Measurements from ENCODE around the gene HOXA5. TPM values are rescaled to one million over a fixed set of nuclear protein-coding genes. Genes with fewer than 3 reads are reported as not detected.

HOXA5 gene
- total RNA-seq = 3.0 TPM

DNA sequence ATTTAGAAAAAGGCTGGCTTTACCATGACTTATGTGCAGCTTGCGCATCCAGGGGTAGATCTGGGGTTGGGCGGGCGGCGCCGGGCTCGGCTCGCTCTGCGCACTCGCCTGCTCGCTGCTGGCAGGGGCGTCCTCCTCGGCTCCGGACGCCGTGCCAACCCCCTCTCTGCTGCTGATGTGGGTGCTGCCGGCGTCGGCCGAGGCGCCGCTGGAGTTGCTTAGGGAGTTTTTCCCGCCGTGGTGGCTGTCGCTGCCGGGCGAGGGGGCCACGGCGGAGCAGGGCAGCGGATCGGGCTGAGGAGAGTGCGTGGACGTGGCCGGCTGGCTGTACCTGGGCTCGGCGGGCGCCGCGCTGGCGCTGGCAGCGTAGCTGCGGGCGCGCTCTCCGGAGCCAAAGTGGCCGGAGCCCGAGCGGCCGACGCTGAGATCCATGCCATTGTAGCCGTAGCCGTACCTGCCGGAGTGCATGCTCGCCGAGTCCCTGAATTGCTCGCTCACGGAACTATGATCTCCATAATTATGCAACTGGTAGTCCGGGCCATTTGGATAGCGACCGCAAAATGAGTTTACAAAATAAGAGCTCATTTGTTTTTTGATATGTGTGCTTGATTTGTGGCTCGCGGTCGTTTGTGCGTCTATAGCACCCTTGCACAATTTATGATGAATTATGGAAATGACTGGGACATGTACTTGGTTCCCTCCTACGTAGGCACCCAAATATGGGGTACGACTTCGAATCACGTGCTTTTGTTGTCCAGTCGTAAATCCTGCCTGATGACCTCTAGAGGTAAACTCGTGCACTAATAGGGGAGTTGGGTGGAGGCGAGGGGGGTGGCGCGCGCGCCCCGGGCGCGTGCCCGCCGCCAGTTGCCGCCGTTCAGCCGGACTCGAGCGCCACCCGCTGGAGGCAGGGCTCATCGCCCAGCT lies at the start of gene HOXA5:
HOXA5 (minus strand) TSS at position 659 of the 927 bp plus-strand sequence; CDS start at position 585, 74 bp downstream.
- Histone ChIP-seq H3K4me3 (ENCODE audit: low read length) (peak within 1 kb of the TSS; percentile 20), H3K9me3 (ENCODE audit: low read depth, low read length) (no peaks in the 10 kb centered on the region), H3K27me3 (ENCODE audit: insufficient read depth, low read length) (peaks cover 38% of the 10 kb centered on the region), H3K4me1 (ENCODE audit: insufficient read depth, low read length) (peaks cover 11% of the 10 kb centered on the region)

DNA sequence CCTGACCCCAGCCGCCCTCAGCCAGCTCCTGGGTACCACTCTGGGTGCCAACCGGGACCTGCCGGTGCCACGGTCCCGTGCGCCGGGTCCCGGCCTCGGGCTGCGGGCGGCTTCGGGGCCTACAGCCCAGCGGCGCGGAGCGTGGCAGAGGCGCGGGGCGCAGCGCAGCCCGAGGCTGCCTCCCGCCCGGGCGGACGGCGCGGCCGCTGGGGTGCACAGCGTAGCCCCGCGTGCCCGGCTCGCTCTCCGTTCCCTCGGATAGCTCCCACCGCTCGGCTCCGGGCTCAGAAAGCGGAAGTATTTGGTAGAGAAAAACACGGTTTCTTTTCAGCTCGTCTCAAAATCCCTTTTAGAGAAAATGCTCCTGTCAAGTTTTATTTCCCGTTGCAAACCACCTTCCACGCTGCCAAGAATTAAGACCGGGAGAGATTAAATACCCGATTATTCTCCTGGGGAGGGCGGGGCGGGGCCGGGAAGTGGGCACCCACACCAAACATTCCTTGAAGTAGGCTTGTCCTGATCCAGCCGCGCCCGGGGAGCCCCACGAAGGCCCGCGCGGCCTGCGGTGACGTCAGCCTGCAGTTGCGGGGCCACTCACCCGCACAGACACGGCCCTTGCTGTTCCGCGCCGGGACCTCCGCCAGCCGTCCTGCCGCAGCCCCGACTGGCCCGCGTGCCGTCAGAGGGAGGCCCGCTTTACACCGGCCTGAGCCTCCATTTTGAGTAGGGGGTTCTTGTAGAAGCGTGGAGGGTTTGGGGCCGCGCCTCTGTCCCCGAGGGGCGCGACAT lies 49.3 kb upstream of the HOXA5 start:
- peaks cover 98% of the 10 kb centered on the region for H3K27me3 ChIP-seq (ENCODE audit: insufficient read depth, low read length)
- H3K4me1 ChIP-seq (ENCODE audit: insufficient read depth, low read length) = peaks cover 43% of the 10 kb centered on the region
- no peaks in the 10 kb centered on the region for H3K9me3 ChIP-seq (ENCODE audit: low read depth, low read length)
- peak overlapping the region; percentile 14 for H3K4me3 ChIP-seq (ENCODE audit: low read length)

- H3K4me1 ChIP-seq (ENCODE audit: insufficient read depth, low read length) = peaks cover 49% of the 10 kb centered on the region
Measured at GRCh38 chr7:27191833-27192545, 48.5 kb upstream of the HOXA5 start.

GRCh38 chr7:27191161-27191731 lies 47.8 kb upstream of the HOXA5 start:
- Histone ChIP-seq H3K4me1 (ENCODE audit: insufficient read depth, low read length) (peaks cover 48% of the 10 kb centered on the region), H3K27me3 (ENCODE audit: insufficient read depth, low read length) (peaks cover 98% of the 10 kb centered on the region), H3K4me3 (ENCODE audit: low read length) (no peak overlapping the region), H3K9me3 (ENCODE audit: low read depth, low read length) (no peaks in the 10 kb centered on the region)

More at GRCh38 chr7:27191833-27192545, 48.5 kb upstream of the HOXA5 start:
- H3K4me3 ChIP-seq (ENCODE audit: low read length) = no peak overlapping the region
- peaks cover 98% of the 10 kb centered on the region for H3K27me3 ChIP-seq (ENCODE audit: insufficient read depth, low read length)
- no peaks in the 10 kb centered on the region for H3K9me3 ChIP-seq (ENCODE audit: low read depth, low read length)

GRCh38 chr7:27189997-27190748 lies 46.7 kb upstream of the HOXA5 start:
- Histone ChIP-seq H3K27me3 (ENCODE audit: insufficient read depth, low read length) (peaks cover 98% of the 10 kb centered on the region), H3K4me1 (ENCODE audit: insufficient read depth, low read length) (peaks cover 58% of the 10 kb centered on the region), H3K4me3 (ENCODE audit: low read length) (no peak overlapping the region), H3K9me3 (ENCODE audit: low read depth, low read length) (no peaks in the 10 kb centered on the region)

DNA sequence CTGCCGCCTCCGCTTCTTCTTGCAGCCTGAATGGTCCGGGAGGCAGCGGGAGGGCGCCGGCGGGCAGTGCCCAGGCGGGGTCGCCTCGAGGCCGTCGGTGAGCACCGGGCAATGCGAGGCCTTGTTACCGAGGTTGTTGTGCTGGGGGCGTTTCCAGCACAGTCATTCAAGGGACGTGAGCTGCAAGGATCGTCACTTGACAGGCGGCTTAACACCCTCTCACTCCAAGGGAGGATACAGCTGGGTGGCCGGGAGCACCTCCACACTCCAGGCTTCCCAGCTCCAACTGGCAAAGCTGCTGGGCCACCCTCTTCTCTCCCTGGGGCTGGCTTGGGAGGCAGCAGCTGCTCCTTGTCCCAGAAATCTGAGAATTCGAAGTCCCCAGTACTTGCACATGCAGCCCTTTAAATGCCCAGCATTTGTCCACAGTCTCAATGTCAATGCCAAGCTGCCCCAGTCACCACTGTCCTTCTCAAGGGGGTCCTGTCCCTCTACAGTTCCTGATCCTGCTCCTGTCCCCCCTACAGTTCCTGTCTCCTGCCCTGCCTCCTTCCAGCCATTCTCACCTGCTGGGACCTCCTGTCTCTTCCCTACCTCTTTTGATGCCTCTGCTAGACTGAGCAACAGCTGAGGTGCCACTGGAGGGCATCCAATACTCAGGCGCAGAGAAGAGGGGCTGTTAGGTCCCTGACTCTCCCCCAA lies 46.0 kb upstream of the HOXA5 start:
- peaks cover 98% of the 10 kb centered on the region for H3K27me3 ChIP-seq (ENCODE audit: insufficient read depth, low read length)
- H3K4me3 ChIP-seq (ENCODE audit: low read length) = no peak overlapping the region
- no peaks in the 10 kb centered on the region for H3K9me3 ChIP-seq (ENCODE audit: low read depth, low read length)
- peaks cover 65% of the 10 kb centered on the region for H3K4me1 ChIP-seq (ENCODE audit: insufficient read depth, low read length)

- Histone ChIP-seq H3K4me1 (ENCODE audit: insufficient read depth, low read length) (peaks cover 69% of the 10 kb centered on the region), H3K4me3 (ENCODE audit: low read length) (no peak overlapping the region), H3K27me3 (ENCODE audit: insufficient read depth, low read length) (peaks cover 96% of the 10 kb centered on the region), H3K9me3 (ENCODE audit: low read depth, low read length) (no peaks in the 10 kb centered on the region)
Measured at GRCh38 chr7:27188386-27189294, 45.2 kb upstream of the HOXA5 start.

- H3K4me1 ChIP-seq (ENCODE audit: insufficient read depth, low read length) = peaks cover 66% of the 10 kb centered on the region
- no peaks in the 10 kb centered on the region for H3K9me3 ChIP-seq (ENCODE audit: low read depth, low read length)
- H3K4me3 ChIP-seq (ENCODE audit: low read length) = no peak overlapping the region
- peaks cover 96% of the 10 kb centered on the region for H3K27me3 ChIP-seq (ENCODE audit: insufficient read depth, low read length)
Measured at GRCh38 chr7:27187475-27188385, 44.2 kb upstream of the HOXA5 start.

DNA sequence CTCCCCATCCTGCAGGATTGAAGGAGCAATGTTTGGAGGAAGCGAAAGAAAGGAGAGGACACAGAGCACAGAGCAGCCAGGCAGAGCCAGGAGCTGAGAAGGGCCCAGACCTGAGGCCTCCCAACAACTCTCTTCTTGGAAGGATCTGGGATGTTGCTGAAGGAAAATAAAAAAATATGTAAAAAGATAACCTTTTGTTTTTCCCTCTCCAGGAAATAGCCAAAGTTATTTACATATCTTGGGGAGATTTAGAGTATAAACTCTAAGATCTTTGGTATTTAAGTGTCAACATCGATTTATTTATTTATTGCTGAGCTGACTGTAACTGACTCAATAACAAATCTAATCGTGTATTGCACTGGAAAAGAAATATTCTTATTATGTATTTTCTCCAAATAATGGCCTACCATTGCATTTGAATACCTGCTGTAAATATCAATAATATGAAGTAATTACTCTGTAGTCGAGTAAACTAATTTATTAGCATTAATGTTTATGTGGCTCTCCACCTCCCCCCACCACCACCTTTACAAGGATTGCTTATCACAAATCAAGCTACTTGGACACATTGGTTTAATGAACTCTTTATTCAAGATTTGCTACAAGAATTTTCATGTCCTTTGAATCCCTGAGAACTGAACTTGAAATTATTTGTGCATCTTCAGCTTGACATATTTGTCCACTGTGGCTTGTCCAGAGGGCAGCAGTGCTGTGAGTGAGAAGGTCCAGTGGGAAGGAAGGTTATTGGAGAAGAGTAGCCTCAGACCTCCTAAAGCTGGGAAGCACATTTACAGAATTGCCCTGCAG lies 43.4 kb upstream of the HOXA5 start:
- H3K4me1 ChIP-seq (ENCODE audit: insufficient read depth, low read length) = peaks cover 57% of the 10 kb centered on the region
- peaks cover 98% of the 10 kb centered on the region for H3K27me3 ChIP-seq (ENCODE audit: insufficient read depth, low read length)
- no peaks in the 10 kb centered on the region for H3K9me3 ChIP-seq (ENCODE audit: low read depth, low read length)
- H3K4me3 ChIP-seq (ENCODE audit: low read length) = no peak overlapping the region

DNA sequence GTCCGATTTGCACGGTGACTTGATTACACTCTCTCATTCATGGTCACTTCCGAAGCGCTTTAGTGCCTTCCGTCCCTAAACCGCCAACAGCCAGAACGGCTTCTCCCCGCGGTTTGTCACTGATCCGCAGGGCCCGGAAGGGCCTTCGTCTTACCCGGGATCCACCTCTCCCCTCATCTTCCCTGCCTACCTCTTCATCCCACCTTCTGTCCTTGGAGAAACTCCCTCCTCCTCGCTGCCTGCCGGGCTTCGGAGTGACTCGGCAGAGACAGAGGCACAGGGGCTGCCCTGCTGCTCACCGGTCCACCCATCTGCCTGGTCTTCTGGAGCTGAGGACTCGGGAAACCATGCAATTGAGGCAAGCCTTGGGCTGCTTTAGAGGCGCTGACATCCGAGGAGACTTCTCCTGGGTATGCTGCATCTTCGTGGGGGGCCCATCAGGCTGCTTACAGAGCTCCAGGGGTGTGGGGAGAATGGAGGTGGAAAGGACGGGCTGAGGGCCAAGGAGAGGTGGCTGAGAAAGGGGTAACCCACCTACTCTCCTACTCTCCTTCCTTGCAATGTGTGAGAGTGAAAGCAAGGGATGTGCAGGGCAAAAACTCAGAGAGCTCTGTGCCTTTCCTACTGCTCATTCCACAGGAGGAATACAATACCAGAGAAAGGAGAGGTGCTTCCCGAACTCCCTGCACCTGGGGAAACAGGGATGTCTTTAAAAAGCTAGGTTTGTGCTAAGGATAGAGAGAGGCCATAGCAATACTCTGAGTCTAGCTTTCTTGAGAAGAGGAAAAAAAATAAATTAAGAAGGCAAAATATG lies 42.6 kb upstream of the HOXA5 start:
- H3K4me1 ChIP-seq (ENCODE audit: insufficient read depth, low read length) = peaks cover 57% of the 10 kb centered on the region
- H3K4me3 ChIP-seq (ENCODE audit: low read length) = no peak overlapping the region
- H3K27me3 ChIP-seq (ENCODE audit: insufficient read depth, low read length) = peaks cover 98% of the 10 kb centered on the region
- no peaks in the 10 kb centered on the region for H3K9me3 ChIP-seq (ENCODE audit: low read depth, low read length)
